Activated T-cell treated with anti-CD3 and anti-CD28 coated beads, Interleukin-2, amount 50 U/mL, for 4 hours (primary cell): ENCODE measurements around the gene INTS13. TPM values are rescaled to one million over a fixed set of nuclear protein-coding genes. Genes with fewer than 3 reads are reported as not detected.
"Not testable (repeated sequence)": the region's sequence is repeated elsewhere in the genome, so short reads cannot be mapped to it uniquely, and the experiment has no call there.

Experiments
- ATAC-seq, 2 donors: fragments of 200-7000 bp; cut with Tn5 transposase; one replicate each; pipeline ENCODE4 v1.10.0; 2021
- DNase-seq: peaks from one replicate; pipeline ENCODE4 v3.0.0-alpha.2; 2020
- H3K27me3 Mint-ChIP-seq: one replicate; pipeline ENCODE4 v1.8.0; 2021; ENCODE audit warnings: low read depth, mixed read lengths
- H3K36me3 Mint-ChIP-seq: one replicate; pipeline ENCODE4 v1.8.0; 2022; ENCODE audit warnings: mixed read lengths; ENCODE audit not compliant: insufficient read depth
- H3K4me1 Mint-ChIP-seq: one replicate; pipeline ENCODE4 v1.8.0; 2021; ENCODE audit warnings: low read depth, mixed read lengths
- H3K4me3 Mint-ChIP-seq: one replicate; pipeline ENCODE4 v1.8.0; 2021; ENCODE audit warnings: mild to moderate bottlenecking, moderate library complexity, mixed read lengths
- H3K9me3 Mint-ChIP-seq: one replicate; pipeline ENCODE4 v1.8.0; 2021; ENCODE audit warnings: mixed read lengths
- total RNA-seq, 3 donors: library from RNA; stranded (reverse); gene quantifications; one replicate each; pipeline ENCODE4 v1.2.1, GENCODE V29; 2021

Gene INTS13
- total RNA-seq, 3 donors from 2014 or later, result 52.1 to 59.0 (median 55.6) TPM

GRCh38 chr12:26869908-26870459 lies 67.8 kb downstream of the INTS13 start:
- Mint-ChIP-seq H3K36me3 (no peaks in the 10 kb centered on the region), H3K9me3 (no peaks in the 10 kb centered on the region), H3K27me3 (no peaks in the 10 kb centered on the region), H3K4me3 (no peak overlapping the region), H3K4me1 (peaks cover 10% of the 10 kb centered on the region)
- DNase-seq, result no peak
- ATAC-seq, result no peak

DNA sequence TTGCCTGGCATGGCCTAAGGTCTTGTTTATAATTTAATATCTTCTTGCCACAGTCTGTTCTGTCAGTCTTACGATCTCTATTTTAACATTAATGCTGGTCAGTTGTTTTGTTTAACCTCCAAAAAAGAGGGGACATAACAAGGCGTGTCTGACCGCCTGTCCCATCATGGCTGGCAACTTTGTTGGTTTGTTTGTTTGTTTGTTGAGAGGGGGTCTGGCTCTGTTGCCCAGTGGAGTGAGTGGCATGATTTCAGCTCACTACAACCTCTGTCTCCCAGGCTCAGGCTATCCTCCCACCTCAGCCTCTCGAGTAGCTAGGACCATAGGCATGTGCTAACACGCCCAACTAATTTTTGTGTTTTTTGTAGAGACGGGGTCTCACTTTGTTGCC lies 68.7 kb downstream of the INTS13 start:
- no peaks in the 10 kb centered on the region for H3K36me3 Mint-ChIP-seq
- no peaks in the 10 kb centered on the region for H3K9me3 Mint-ChIP-seq
- no peak overlapping the region for H3K4me3 Mint-ChIP-seq
- H3K27me3 Mint-ChIP-seq, result no peaks in the 10 kb centered on the region
- peaks cover 10% of the 10 kb centered on the region for H3K4me1 Mint-ChIP-seq
- DNase-seq (no peak), ATAC-seq (no peak)

DNA sequence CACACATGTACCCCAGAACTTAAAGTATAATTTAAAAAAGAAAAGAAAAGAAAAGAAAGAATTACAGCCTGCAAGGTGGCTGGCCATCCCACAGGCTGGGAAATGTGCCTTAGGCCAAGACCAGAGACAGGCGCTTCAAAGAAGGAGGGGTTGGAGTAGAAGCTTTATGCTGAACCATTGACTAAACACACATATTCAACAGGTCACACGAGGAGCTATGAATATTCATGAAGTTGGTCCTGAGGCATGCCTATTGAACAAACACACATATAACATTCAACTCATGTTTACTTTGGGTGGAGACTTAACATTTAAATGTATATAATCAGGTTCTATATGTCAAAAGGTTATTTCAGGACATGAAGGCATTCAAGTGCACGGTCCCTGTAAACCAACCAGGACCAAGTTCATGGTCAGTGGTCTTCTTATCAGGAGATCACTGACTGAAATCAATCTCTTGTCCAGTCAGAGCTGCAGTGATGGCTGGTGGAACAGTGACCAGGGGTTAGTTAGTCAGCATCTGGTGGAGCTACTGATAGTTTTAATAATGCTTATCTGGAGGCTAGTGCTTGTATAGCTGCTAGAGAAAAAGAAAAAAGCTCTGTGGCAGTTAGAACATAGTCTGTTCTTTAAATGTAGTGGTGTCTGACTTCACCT lies 69.2 kb downstream of the INTS13 start:
- H3K9me3 Mint-ChIP-seq, result no peaks in the 10 kb centered on the region
- no peaks in the 10 kb centered on the region for H3K36me3 Mint-ChIP-seq
- no peaks in the 10 kb centered on the region for H3K27me3 Mint-ChIP-seq

DNA sequence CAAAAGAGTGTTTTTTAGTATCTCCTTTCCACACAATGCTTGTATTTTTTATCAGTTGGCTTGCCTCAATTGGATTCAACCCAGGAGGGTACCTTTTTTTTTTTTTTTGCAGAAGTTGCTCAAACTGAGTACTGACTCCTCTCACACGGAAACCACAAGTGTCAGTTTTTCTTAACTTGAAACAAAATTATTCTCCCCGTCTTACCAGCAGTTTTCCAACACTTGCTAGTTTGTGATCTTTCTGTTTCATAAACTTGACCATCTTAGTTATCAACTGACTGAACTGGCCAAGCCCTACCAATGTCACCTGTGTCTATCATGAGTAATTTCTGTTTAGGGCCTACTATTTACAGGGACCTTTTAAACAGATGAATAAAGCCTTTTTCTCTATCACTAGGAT lies 70.7 kb downstream of the INTS13 start:
- Mint-ChIP-seq H3K36me3 (no peaks in the 10 kb centered on the region), H3K9me3 (no peaks in the 10 kb centered on the region), H3K4me3 (no peak overlapping the region), H3K27me3 (peaks cover 6% of the 10 kb centered on the region), H3K4me1 (peaks cover 10% of the 10 kb centered on the region)
- ATAC-seq (peak; percentile 56 to 63), DNase-seq (no peak)

More for the DNA sequence above, 69.2 kb downstream of the INTS13 start:
- ATAC-seq (no peak), DNase-seq (no peak)
- H3K4me1 Mint-ChIP-seq, result peaks cover 10% of the 10 kb centered on the region
- no peak overlapping the region for H3K4me3 Mint-ChIP-seq

DNA sequence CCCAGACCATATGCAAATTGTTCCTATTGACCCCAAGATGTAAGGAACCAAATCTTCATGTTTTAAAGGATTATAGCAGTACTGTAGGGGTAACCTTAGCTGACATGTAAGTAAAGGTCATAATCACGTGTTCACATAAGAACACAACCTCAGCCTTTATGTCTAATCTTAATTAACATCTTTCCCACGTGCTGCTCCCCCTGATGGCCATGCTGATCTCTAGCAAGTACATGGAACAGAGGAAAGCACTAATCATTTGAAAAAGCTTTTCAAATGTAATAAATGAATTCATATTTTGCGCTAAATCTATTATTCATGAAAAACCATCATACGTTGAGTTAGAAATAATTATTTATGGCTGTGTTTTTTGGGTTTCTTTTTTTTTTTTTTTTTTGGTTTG lies 74.3 kb downstream of the INTS13 start:
- ATAC-seq, result no peak
- H3K4me3 Mint-ChIP-seq, result no peak overlapping the region
- DNase-seq, result no peak
- peaks cover 6% of the 10 kb centered on the region for H3K27me3 Mint-ChIP-seq
- H3K4me1 Mint-ChIP-seq, result peaks cover 10% of the 10 kb centered on the region
- H3K9me3 Mint-ChIP-seq, result no peaks in the 10 kb centered on the region
- H3K36me3 Mint-ChIP-seq, result no peaks in the 10 kb centered on the region

- not testable (repeated sequence) for H3K27me3 Mint-ChIP-seq, H3K36me3 Mint-ChIP-seq, ATAC-seq
Observed at GRCh38 chr12:26862787-26863186, 75.0 kb downstream of the INTS13 start.

DNA sequence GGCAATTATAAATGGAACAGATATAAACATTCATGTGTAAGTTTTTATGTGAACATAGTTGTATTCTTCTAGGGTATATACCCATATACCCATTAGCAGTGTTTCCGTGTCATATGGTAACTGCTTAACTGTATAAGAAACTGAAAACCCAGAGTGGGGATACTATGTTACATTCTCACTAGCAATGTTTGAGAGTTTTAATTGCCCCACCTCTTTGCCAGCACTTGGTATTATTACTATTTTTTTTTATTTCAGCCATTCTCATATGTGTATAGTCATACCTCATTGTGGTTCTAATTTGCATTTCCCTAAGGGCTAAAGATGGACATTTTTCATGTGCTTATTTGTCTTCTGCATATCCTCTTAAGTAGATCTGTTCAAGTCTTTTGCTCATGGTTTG lies 76.1 kb downstream of the INTS13 start:
- no peak for DNase-seq
- peaks cover 6% of the 10 kb centered on the region for H3K27me3 Mint-ChIP-seq

More at GRCh38 chr12:26862787-26863186, 75.0 kb downstream of the INTS13 start:
- not testable (repeated sequence) for H3K9me3 Mint-ChIP-seq, DNase-seq, H3K4me1 Mint-ChIP-seq, H3K4me3 Mint-ChIP-seq

GRCh38 chr12:26857465-26858176 lies 80.2 kb downstream of the INTS13 start:
- ATAC-seq (no peak), DNase-seq (no peak)
- Mint-ChIP-seq H3K4me3 (no peak overlapping the region), H3K36me3 (no peaks in the 10 kb centered on the region), H3K27me3 (peaks cover 2% of the 10 kb centered on the region), H3K4me1 (no peaks in the 10 kb centered on the region), H3K9me3 (no peaks in the 10 kb centered on the region)

More for the DNA sequence above, 76.1 kb downstream of the INTS13 start:
- no peak overlapping the region for H3K4me3 Mint-ChIP-seq
- no peak for ATAC-seq
- no peaks in the 10 kb centered on the region for H3K36me3 Mint-ChIP-seq
- H3K9me3 Mint-ChIP-seq, result no peaks in the 10 kb centered on the region
- no peaks in the 10 kb centered on the region for H3K4me1 Mint-ChIP-seq

- DNase-seq (no peak), ATAC-seq (no peak)
- Mint-ChIP-seq H3K36me3 (no peaks in the 10 kb centered on the region), H3K4me1 (no peaks in the 10 kb centered on the region), H3K4me3 (no peak overlapping the region), H3K27me3 (no peaks in the 10 kb centered on the region), H3K9me3 (no peaks in the 10 kb centered on the region)
Observed at GRCh38 chr12:26855337-26855736, 82.4 kb downstream of the INTS13 start.

Other genes with a start within 250 kb of the INTS13 start
- gene ITPR2, start 104.8 kb downstream of the INTS13 start, total RNA-seq, result 10 to 100 TPM; 18.2 to 26.7 (median 21.0) TPM
- gene FGFR1OP2, start 489 bp upstream of the INTS13 start, total RNA-seq, result 10 to 100 TPM; 39.2 to 44.1 (median 43.1) TPM
- gene TM7SF3, start 76.4 kb upstream of the INTS13 start, total RNA-seq, result 10 to 100 TPM; 21.1 to 22.9 (median 21.6) TPM
- gene MED21, start 84.6 kb upstream of the INTS13 start, total RNA-seq, result 10 to 100 TPM; 22.5 to 28.9 (median 26.3) TPM
- gene C12orf71, start 144.6 kb upstream of the INTS13 start, total RNA-seq, result not detected